Stimulated activated CD4-positive, alpha-beta T cell treated with anti-CD3 and anti-CD28 coated beads, Interleukin-15, amount 100 ng/mL, for 48 hours (primary cell): Measurements from ENCODE around the gene UBB.

Experiments
- DNase-seq, 2 donors: peaks; one replicate each; pipeline ENCODE4 v3.0.0-alpha.2; 2020; ENCODE audit warnings: low read depth in 2 of 2

The UBB gene

GRCh38 chr17:16380640-16381495, at the start of gene UBB:
UBB (plus strand) TSS chr17:16381091; CDS start chr17:16381908, 817 bp downstream.
- DNase-seq, result peak; percentile 92

DNA sequence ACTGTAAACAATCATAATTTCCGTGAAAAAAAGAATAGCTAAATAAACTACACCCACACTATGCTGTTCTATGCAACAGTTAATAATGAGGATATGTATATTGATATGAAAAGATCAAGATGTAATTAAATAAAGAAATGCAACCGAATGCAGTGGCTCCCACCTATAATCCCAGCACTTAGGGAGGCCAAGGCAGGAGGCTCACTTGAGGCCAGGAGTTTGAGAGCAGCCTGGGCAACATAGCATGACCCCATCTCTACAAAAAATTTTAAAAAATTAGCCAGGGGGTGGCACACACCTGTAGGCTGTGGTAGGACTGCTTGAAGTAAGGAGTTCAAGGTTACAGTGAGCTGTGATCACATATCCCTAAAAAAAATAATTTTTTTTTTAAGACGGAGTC, 42.5 kb upstream of the UBB start:
- DNase-seq, result no peak

- no peak for DNase-seq
These were observed 41.5 kb upstream of the UBB start for GRCh38 chr17:16339402-16339801.

DNA sequence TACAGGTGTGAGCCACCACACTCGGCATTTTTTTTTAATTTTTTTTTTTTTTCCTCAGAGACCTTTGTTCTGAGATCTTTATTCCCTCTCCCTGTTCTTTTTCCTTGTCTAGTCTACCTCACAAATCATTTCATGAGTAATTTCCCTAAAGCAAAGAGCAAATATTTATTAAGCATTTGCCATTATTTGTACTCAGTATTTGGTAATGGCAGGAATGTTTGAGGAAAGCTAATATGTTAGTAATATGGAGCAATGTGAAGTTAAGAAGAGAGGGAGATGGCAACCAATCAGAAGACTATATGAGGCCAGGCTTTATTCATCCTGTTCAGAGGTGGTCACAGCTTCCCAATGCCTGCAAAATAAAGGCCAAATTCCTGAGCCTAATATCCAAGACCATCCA, 40.9 kb upstream of the UBB start:
- DNase-seq, result no peak

DNA sequence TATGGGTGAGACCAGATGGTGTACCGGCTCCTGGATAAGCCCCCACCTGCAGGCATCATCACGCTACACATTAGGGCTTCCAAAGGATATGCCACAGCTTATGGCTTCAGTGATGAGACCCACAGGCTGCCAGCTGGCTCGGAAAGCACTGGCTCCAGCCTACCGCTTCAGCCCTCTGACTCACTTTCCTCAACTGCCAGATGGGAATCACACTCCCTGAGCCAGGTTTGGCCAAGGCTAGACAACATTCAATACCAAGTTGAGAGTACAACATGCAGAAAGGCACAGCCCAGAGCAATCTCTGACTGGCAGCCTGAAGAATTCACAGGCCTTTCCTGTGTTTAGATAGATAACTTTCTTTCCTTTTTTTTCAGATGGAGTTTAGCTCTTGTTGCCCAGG, 37.9 kb upstream of the UBB start:
- DNase-seq, result no peak

- no peak for DNase-seq
These were observed 37.3 kb upstream of the UBB start for GRCh38 chr17:16343569-16343968.

DNA sequence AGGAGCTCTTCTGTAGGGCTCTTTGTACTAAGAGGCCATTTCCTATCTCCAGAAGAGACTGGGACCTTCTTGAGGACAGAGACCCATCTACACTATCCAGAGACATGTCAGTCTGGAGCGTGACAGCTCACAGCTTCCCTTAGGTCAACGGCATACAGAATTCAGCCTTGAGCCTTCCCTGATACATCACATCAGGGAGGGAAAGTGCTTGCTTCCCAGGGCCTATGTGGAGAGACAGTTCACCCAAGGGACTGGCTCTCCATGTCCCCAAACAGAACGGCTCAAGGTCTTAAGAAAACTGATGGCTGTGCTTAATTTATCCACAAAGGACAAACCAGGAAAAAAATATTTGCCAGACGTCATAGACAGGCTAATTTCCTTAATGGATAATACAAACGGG, 35.3 kb upstream of the UBB start:
- no peak for DNase-seq

- no peak for DNase-seq
These were observed 34.1 kb upstream of the UBB start for GRCh38 chr17:16346721-16347271.

- DNase-seq, result no peak
These were observed 32.3 kb upstream of the UBB start for GRCh38 chr17:16348586-16348985.

- no peak for DNase-seq
These were observed 31.5 kb upstream of the UBB start for GRCh38 chr17:16349431-16349830.

GRCh38 chr17:16351831-16352230, 29.1 kb upstream of the UBB start:
- DNase-seq, result no peak

GRCh38 chr17:16352303-16352666, 28.6 kb upstream of the UBB start:
- no peak for DNase-seq

- DNase-seq, result no peak
These were observed 28.1 kb upstream of the UBB start for GRCh38 chr17:16352667-16353316.

DNA sequence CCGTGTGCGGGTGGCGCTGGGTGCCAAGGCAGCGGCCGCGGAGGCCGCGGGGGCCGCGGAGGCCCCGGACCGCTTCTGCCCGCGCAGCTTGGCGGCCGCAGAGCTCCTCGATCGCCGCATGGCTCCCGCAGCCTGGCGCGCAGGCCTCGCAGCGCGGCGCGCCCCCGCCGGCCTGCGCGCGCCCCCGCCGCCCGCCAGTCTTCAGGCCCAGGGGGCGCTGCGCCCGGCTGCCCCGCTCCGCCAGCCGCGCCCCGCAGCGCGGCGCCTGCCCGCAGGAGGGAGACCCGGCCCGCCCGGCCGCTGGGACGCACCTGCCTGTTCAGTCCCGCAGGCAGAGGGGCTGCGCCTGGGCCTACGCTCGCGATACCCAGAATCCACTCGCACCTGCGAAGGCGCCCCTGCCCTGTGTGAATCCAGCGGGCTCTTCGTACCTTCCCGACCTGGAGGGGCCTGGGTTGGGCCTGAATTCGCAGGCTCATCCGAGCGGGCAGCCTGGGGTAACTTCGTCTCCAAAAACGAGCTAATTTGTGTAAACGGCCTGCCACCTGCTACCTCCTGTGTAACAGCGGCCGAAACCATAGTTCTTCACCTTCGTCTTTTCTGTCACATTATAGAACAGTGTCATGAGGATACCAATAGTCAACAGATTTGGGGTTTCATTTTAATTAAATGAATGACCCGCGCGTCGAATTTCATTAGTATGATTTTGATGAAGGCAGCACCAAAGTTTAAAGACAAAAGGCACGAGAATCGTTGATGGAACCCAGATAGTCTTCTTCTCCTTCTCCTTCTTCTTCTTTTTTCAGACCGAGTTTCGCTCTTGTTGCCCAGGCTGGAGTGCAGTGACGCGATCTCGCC, 27.3 kb upstream of the UBB start, which contains the start of gene CENPV:
CENPV (minus strand) TSS at position 153 of the 858 bp plus-strand sequence; CDS start at position 120, 33 bp downstream.
- peak; percentile 24 to 45 for DNase-seq

DNA sequence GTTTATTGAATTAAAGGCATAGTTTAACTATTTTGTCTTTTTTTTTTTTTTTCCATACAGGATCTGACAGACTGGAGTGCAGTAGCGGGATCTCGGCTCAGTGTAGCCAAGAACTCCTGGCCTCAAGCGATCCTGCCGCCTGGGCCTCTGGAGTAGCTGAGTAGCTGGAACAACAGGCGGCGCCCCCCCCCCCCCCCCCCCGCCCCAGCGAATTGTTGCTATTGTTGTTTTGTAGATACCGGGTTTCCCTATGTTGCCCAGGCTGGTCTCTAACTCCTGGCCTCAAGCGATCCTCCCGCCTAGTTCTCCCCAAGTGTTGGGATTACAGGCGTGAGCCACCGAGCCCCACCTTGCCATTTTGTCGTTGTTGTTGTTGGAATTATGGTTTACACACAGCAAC, 26.3 kb upstream of the UBB start:
- no peak for DNase-seq

DNA sequence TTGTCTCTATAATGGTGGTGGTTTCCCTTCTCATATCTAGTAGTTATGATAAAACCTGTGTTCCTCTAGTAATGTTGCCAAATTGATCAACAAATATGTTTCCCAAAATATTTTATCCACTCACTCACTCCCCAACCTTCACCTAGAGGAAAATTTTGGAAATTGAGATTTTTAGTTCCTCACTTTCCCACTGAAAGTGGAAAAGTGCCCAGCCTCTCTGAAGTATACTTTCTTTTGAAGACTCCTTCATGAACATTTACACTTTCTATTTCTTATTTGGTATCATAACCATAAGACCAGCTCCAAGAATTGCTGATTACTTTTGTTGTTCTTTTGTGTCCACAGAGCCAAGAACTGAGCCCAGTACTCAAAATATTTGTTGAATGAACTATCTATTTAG, 22.5 kb upstream of the UBB start:
- no peak for DNase-seq

DNA sequence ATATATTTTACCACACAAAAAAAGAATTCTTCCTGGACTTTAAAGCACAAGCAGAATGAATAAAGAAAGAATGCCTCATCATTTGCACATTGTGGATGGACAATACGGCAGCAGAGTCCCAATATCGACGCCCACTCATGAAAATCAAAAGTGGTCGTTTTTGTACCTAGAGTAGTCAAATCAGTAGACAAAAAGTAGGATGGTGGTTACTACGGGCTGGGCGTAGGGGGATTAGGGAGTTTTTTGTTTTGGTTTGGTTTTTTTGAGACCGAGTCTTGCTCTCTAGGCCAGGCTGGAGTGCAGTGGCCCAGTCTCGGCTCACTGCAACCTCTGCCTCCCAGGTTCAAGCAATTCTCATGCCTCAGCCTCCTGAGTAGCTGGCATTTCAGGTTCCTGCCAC, 19.0 kb upstream of the UBB start:
- DNase-seq, result no peak

GRCh38 chr17:16363749-16364536, 16.9 kb upstream of the UBB start:
- peak; percentile 53 to 68 for DNase-seq

DNA sequence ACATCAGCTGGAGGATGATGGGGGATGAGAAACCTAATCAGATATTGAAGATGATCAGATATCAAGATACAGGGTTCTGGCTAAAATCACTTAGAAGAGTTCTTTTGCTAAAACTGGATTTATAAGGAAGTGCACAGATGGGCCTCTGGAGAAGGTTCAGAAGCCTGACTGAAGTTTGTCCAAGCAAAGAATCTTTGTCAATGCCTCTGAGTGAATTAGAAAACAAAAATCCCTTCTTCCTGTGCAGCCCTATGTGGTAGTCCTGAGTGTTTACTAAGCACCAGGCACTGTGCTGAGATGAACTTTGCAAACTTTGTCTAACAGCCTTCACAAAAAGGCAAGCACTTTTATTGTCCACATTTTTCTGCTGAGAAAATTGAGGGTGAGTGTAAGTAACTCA, 16.3 kb upstream of the UBB start:
- no peak for DNase-seq

GRCh38 chr17:16371742-16372141, 9.1 kb upstream of the UBB start:
- no peak for DNase-seq
